ENCODE data around the gene CMIP. TPM values are rescaled to one million over a fixed set of nuclear protein-coding genes. Genes with fewer than 3 reads are reported as not detected.

Gene CMIP
- total RNA-seq, 1 donor from 2014 or later = 6.6 TPM

DNA sequence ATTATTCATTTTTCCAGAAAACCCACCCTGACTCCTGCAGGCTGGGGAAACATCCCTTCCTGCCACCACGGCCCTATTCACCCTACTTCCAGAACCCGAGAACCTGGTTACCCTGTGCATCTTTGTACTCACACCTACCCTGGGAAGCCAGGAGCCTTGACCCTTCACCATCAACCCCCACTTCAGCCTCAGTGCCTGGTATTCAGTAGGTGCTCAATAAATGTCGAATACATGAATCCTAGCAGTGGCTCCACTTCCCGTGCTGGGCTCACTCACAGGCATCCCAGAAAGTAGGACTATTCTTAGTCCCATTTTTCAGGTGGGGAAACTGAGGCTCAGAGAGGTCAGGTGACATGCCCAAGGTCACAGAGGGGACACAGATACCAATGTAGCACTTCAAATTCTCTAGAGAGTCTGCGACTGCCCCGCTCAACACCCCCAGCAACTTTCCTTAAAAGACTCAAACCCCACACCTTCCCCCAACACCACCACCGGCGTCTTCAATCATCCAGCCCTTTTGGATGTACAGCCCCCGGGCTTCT, 36.1 kb upstream of the CMIP start:
- Mint-ChIP-seq H3K27me3 (ENCODE audit: insufficient read depth, low read depth) (peaks cover 15% of the 10 kb centered on the region), H3K36me3 (no peaks in the 10 kb centered on the region), H3K4me3 (peak overlapping the region; percentile 6), H3K4me1 (peaks cover 28% of the 10 kb centered on the region), H3K9me3 (no peaks in the 10 kb centered on the region), H3K27ac (no peak overlapping the region)
- H3F3A ChIP-seq (ENCODE audit: low read depth) = no peaks in the 10 kb centered on the region
- H3K9me3 ChIP-seq (ENCODE audit: low read depth) = no peaks in the 10 kb centered on the region
- no peak for TF ChIP-seq EZH2 (IDR thresholded peaks at IDR 0.05)
- no peak for TF ChIP-seq EZH2phosphoT487 (IDR thresholded peaks at IDR 0.05)
- TF ChIP-seq, protein P1, sequence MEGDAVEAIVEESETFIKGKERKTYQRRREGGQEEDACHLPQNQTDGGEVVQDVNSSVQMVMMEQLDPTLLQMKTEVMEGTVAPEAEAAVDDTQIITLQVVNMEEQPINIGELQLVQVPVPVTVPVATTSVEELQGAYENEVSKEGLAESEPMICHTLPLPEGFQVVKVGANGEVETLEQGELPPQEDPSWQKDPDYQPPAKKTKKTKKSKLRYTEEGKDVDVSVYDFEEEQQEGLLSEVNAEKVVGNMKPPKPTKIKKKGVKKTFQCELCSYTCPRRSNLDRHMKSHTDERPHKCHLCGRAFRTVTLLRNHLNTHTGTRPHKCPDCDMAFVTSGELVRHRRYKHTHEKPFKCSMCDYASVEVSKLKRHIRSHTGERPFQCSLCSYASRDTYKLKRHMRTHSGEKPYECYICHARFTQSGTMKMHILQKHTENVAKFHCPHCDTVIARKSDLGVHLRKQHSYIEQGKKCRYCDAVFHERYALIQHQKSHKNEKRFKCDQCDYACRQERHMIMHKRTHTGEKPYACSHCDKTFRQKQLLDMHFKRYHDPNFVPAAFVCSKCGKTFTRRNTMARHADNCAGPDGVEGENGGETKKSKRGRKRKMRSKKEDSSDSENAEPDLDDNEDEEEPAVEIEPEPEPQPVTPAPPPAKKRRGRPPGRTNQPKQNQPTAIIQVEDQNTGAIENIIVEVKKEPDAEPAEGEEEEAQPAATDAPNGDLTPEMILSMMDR (IDR thresholded peaks at IDR 0.05) = no peak
- no peaks in the 10 kb centered on the region for H3K36me3 ChIP-seq
- no peak overlapping the region for H3K4me2 ChIP-seq
- H3K79me2 ChIP-seq (ENCODE audit: low read depth) = no peaks in the 10 kb centered on the region
- H3K27ac ChIP-seq = no peak overlapping the region
- H4K20me1 ChIP-seq (ENCODE audit: low read depth) = no peaks in the 10 kb centered on the region
- H3K9ac ChIP-seq = no peak overlapping the region
- DNase-seq (ENCODE audit: low spot score) = no peak
- peaks cover 9% of the 10 kb centered on the region for H3K27me3 ChIP-seq
- H3K4me1 ChIP-seq = peaks cover 8% of the 10 kb centered on the region
- no peak overlapping the region for H3K4me3 ChIP-seq
- H2AFZ ChIP-seq (replicated peaks) = no peak overlapping the region

DNA sequence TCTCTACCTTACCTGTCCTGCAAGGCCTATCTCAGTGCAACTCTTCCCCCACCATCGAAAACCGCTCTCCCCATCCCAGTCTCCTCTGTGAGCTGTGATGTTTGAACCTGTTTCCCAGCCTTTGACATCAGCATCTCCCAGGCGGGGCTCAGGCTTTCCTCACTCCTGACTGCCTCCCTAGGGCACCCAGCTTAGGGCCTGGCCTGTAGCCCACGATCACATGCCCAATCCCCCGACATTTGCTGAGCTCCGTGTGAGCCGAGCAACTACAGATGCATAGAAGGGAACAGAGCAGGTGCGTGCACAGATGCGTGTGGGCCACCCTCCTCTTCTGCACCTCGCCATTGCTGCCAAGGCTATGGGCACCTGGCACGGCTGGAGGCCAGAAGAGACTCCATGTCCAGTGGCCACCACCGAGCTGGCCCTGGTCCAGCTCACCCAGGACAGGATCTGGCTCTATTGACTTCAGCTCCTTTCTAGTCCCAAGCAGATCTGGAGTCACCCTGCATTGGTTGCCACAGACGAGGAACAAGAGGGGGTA, 35.5 kb upstream of the CMIP start:
- Histone ChIP-seq H3K9me3 (ENCODE audit: low read depth) (no peaks in the 10 kb centered on the region), H3K4me1 (peaks cover 8% of the 10 kb centered on the region), H3K9ac (no peak overlapping the region), H3K27ac (no peak overlapping the region), H3K79me2 (ENCODE audit: low read depth) (no peaks in the 10 kb centered on the region), H3F3A (ENCODE audit: low read depth) (no peaks in the 10 kb centered on the region), H3K36me3 (no peaks in the 10 kb centered on the region), H3K27me3 (peaks cover 5% of the 10 kb centered on the region), H4K20me1 (ENCODE audit: low read depth) (no peaks in the 10 kb centered on the region), H3K4me2 (no peak overlapping the region), H2AFZ (replicated peaks) (no peak overlapping the region), H3K4me3 (no peak overlapping the region)
- no peak for DNase-seq (ENCODE audit: low spot score)
- Mint-ChIP-seq H3K27me3 (ENCODE audit: insufficient read depth, low read depth) (peaks cover 18% of the 10 kb centered on the region), H3K4me3 (no peak overlapping the region), H3K27ac (no peak overlapping the region), H3K36me3 (no peaks in the 10 kb centered on the region), H3K4me1 (peaks cover 35% of the 10 kb centered on the region), H3K9me3 (no peaks in the 10 kb centered on the region)
- TF ChIP-seq EZH2 (IDR thresholded peaks at IDR 0.05) = no peak
- TF ChIP-seq, protein P1 (IDR thresholded peaks at IDR 0.05) = no peak
- TF ChIP-seq EZH2phosphoT487 (IDR thresholded peaks at IDR 0.05) = no peak

DNA sequence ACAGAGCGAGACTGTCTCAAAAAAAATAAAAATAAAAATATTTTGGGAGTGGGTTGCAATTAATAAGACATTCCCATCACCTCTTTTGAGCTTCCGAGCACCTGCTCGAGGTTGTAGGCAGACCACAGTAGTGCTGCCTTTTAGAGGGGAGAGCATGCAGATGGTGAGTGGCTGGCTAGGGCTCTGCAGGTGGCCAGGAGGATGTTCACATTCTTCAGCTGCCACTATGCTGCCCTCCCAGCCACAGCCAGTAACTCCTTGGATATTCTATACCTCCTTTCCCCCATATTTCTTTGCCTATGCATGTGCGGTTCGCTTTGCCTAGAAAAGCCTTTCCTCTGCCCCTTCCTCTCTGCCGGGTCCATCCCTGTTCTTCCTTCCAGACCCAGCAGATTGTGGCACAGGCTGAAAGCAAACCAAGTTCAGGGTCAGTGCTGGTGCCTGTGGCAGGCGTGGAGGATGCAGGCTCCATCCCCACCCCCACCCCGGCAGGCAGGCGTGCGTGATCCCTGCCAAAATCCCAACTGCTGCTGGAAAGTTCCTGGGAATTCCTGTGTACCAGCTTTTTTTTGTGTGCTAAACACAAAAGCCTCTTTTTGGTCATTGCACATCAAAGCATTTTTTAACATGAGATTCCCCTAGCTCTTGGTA, 33.8 kb upstream of the CMIP start:
- no peaks in the 10 kb centered on the region for H3K36me3 ChIP-seq
- H3K27ac Mint-ChIP-seq = peak overlapping the region; percentile 57
- H3K9me3 Mint-ChIP-seq = no peaks in the 10 kb centered on the region
- H3K36me3 Mint-ChIP-seq = no peaks in the 10 kb centered on the region
- TF ChIP-seq EZH2phosphoT487 (IDR thresholded peaks at IDR 0.05) (no peak), EZH2 (IDR thresholded peaks at IDR 0.05) (no peak)
- TF ChIP-seq, protein P1 (IDR thresholded peaks at IDR 0.05) = no peak
- H3K9me3 ChIP-seq (ENCODE audit: low read depth) = no peaks in the 10 kb centered on the region
- no peak overlapping the region for H3K9ac ChIP-seq
- H3K4me1 Mint-ChIP-seq = peaks cover 43% of the 10 kb centered on the region
- no peak overlapping the region for H3K27ac ChIP-seq
- H3K79me2 ChIP-seq (ENCODE audit: low read depth) = no peaks in the 10 kb centered on the region
- peak overlapping the region; percentile 41 for H3K4me3 Mint-ChIP-seq
- H3F3A ChIP-seq (ENCODE audit: low read depth) = peaks cover 4% of the 10 kb centered on the region
- H3K27me3 ChIP-seq = no peaks in the 10 kb centered on the region
- no peak overlapping the region for H2AFZ ChIP-seq (replicated peaks)
- H3K4me2 ChIP-seq = peak overlapping the region; percentile 24
- H3K4me1 ChIP-seq = peaks cover 20% of the 10 kb centered on the region
- peak; percentile 24 for DNase-seq (ENCODE audit: low spot score)
- H3K4me3 ChIP-seq = no peak overlapping the region
- H4K20me1 ChIP-seq (ENCODE audit: low read depth) = no peaks in the 10 kb centered on the region
- H3K27me3 Mint-ChIP-seq (ENCODE audit: insufficient read depth, low read depth) = peaks cover 20% of the 10 kb centered on the region

Data from neural progenitor cell (in vitro differentiated cells).